SK-N-SH treated with all-trans-retinoic acid at 6 μM for 48 hours (cell line): ENCODE data around the gene PLAC8L1.

Experiments used
- BACH2 ChIP-seq: fragments of 250-450 bp; sonication (Bioruptor Pico); IDR thresholded peaks from 2 replicates; pipeline ENCODE4 v1.9.0; 2021; ENCODE audit warnings: mild to moderate bottlenecking, borderline replicate concordance
- GLIS3 ChIP-seq: fragments of 250-450 bp; sonication (Bioruptor Pico); IDR thresholded peaks from 2 replicates; pipeline ENCODE4 v1.5.0; 2020; ENCODE audit warnings: mild to moderate bottlenecking, moderate library complexity
- PPARA ChIP-seq: fragments of 250-450 bp; sonication (Bioruptor Pico); IDR thresholded peaks from 2 replicates; pipeline ENCODE4 v1.5.0; 2020; ENCODE audit warnings: mild to moderate bottlenecking, borderline replicate concordance
- TOX ChIP-seq: fragments of 250-450 bp; sonication (Bioruptor Pico); IDR thresholded peaks from 2 replicates; pipeline ENCODE4 v1.8.0; 2021; ENCODE audit warnings: mild to moderate bottlenecking, moderate library complexity, borderline replicate concordance
- ZC3H10 ChIP-seq: fragments of 250-450 bp; sonication (Bioruptor Pico); IDR thresholded peaks from 2 replicates; pipeline ENCODE4 v1.5.1; 2021; ENCODE audit warnings: mild to moderate bottlenecking, moderate library complexity
- ZFP30 ChIP-seq: fragments of 450-650 bp; formaldehyde crosslinking; IDR thresholded peaks from 2 replicates; pipeline ENCODE4 v1.5.0; 2022; ENCODE audit warnings: mild to moderate bottlenecking, moderate library complexity
- TF ChIP-seq, protein P1 (sequence below): fragments of 250-450 bp; sonication (Bioruptor Pico); IDR thresholded peaks from 2 replicates; pipeline ENCODE4 v1.8.0; 2020; ENCODE audit warnings: mild to moderate bottlenecking, moderate library complexity, borderline replicate concordance

DNA sequence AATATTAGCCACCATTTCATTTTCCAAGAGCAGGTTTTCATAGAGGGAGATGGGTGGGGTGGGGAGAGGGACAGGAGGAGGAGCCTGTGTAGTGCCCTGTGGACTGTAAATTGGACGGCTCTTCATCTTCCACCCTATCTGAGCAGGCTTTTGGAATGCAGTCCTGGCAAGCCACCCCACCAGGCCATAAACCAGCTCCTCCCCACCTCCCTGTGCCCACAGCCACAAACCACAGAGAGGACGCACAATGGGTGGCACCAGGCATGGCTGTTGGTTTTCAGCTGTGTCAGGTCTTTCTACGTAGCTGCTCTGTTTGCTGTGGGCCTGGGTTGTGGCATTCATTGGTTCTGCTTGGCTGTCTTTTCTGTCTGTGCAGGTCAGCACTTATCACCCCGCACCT, 58.0 kb downstream of the PLAC8L1 start:
- TF ChIP-seq ZFP30 (CRISPR knock-in tag) (no peak), BACH2 (no peak), ZC3H10 (CRISPR knock-in tag) (no peak), TOX (CRISPR knock-in tag) (no peak), PPARA (CRISPR knock-in tag) (no peak), GLIS3 (CRISPR knock-in tag) (no peak)
- TF ChIP-seq, protein P1, sequence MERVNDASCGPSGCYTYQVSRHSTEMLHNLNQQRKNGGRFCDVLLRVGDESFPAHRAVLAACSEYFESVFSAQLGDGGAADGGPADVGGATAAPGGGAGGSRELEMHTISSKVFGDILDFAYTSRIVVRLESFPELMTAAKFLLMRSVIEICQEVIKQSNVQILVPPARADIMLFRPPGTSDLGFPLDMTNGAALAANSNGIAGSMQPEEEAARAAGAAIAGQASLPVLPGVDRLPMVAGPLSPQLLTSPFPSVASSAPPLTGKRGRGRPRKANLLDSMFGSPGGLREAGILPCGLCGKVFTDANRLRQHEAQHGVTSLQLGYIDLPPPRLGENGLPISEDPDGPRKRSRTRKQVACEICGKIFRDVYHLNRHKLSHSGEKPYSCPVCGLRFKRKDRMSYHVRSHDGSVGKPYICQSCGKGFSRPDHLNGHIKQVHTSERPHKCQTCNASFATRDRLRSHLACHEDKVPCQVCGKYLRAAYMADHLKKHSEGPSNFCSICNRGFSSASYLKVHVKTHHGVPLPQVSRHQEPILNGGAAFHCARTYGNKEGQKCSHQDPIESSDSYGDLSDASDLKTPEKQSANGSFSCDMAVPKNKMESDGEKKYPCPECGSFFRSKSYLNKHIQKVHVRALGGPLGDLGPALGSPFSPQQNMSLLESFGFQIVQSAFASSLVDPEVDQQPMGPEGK = no peak
